ENCODE data around the gene NDUFB4. TPM values are rescaled to one million over a fixed set of nuclear protein-coding genes. Genes with fewer than 3 reads are reported as not detected.
A peak's percentile ranks its signal among the peaks of the same experiment; 100 is the strongest.

NDUFB4 gene
- total RNA-seq, 2 donors from 2014 or later = 23.5 to 62.3 TPM

DNA sequence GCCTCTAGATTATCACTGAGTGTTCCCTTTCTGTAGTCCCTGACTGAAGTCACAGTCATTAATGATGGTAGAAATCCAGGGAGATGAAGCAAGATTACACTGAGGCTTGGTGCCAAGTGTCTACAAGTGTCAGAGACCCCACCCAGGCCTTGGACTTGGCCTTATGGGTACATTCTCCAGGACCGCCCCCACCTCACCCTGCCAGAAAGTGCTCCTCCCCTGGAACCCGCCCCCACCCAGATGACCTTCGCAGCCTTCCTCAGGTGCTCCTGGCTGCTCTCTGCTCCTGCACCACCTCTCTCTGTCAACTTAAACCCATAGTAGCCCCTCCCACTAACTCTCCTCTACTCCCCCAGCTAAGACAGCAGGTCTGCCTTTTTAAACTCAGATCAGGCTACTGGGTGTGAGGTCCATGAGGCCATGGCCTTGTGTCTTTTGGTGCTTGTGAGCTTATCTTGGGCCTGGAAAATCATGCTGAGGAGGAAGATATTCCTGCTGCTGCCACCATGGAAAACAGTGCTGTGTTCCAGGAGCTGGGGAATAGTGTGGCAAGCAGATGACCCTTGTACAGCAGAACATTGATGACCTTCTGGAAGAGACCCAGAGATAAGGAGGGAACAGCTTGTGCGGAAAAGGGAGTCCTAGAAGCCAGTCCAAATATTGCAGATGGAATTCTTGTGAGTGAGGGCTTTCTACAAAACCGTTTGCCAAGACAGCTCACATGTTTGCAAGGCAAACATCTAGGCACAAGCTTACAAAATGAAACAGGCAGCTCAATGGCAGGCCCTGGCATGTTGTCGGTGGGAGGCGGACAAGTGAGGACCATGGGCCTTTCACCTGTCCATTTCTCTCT is 40.3 kb upstream of the NDUFB4 start:
- no peaks in the 10 kb centered on the region for H3K9me3 ChIP-seq
- DNase-seq (ENCODE audit: low spot score) = no peak
- no peaks in the 10 kb centered on the region for H3K27me3 ChIP-seq (replicated peaks; ENCODE audit: insufficient read depth)
- H3K27ac ChIP-seq = peak overlapping the region; percentile 52 to 63
- no peak overlapping the region for H3K4me3 ChIP-seq
- no peaks in the 10 kb centered on the region for H3K36me3 ChIP-seq
- peaks cover 22 to 64% of the 10 kb centered on the region in 2 donors for H3K4me1 ChIP-seq (ENCODE audit: control insufficient read depth in 1 of 2, low read depth in 2 of 2)
- ATAC-seq (ENCODE audit: insufficient number of reproducible peaks, low FRiP score, low read depth) = no peak
- TF ChIP-seq, protein P1, sequence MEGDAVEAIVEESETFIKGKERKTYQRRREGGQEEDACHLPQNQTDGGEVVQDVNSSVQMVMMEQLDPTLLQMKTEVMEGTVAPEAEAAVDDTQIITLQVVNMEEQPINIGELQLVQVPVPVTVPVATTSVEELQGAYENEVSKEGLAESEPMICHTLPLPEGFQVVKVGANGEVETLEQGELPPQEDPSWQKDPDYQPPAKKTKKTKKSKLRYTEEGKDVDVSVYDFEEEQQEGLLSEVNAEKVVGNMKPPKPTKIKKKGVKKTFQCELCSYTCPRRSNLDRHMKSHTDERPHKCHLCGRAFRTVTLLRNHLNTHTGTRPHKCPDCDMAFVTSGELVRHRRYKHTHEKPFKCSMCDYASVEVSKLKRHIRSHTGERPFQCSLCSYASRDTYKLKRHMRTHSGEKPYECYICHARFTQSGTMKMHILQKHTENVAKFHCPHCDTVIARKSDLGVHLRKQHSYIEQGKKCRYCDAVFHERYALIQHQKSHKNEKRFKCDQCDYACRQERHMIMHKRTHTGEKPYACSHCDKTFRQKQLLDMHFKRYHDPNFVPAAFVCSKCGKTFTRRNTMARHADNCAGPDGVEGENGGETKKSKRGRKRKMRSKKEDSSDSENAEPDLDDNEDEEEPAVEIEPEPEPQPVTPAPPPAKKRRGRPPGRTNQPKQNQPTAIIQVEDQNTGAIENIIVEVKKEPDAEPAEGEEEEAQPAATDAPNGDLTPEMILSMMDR (IDR thresholded peaks at IDR 0.05) = no peak

DNA sequence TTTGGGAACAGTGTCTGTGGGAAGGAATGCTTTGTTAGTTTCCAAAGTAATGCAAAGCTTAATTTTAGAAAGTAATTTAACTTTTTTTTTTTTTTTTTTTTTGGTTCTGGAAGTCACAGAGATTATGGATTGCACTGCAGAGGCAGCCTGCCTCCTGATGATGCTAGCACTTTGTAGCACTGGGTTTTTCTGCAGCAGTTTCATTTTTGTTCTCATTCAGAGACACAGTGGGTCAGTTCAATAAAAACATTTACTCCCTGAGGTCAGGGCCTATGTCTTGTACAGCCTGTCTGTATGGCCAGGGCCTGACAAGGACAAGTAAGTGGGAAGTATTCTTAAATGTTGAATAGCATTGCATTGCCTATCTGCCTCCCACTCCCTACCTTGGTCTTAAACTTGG is 39.0 kb upstream of the NDUFB4 start:
- DNase-seq (ENCODE audit: low spot score) = no peak
- Histone ChIP-seq H3K9me3 (no peaks in the 10 kb centered on the region), H3K4me3 (no peak overlapping the region), H3K27ac (peak overlapping the region; percentile 52 to 63), H3K36me3 (no peaks in the 10 kb centered on the region), H3K4me1 (ENCODE audit: control insufficient read depth in 1 of 2, low read depth in 2 of 2) (peaks cover 22 to 64% of the 10 kb centered on the region in 2 donors), H3K27me3 (replicated peaks; ENCODE audit: insufficient read depth) (no peaks in the 10 kb centered on the region)
- ATAC-seq (ENCODE audit: insufficient number of reproducible peaks, low FRiP score, low read depth) = no peak
- TF ChIP-seq, protein P1 (IDR thresholded peaks at IDR 0.05) = no peak

DNA sequence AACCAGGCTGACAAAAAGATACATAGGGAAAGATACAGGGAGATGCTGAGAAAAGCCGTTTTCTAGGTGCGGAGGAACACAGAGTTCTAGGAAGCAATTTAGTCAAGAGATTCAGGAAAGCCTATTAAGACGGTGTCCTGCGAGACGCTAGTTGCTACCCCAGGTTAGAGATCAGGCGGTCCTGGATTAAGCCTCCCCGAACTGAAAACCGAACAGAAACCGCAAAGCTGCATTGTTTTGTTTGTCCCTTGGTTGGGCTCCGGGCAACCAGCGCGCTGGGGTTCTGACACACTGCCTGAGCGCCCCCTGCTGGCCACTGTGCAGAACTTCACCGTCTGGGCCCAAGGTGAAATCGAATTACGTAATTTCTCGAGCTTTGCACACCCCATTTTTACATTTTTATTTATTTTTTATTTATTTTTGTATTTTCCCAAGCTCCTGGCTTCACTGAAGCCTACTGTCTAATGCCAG is 37.3 kb upstream of the NDUFB4 start:
- no peaks in the 10 kb centered on the region for H3K27me3 ChIP-seq (replicated peaks; ENCODE audit: insufficient read depth)
- ATAC-seq (ENCODE audit: insufficient number of reproducible peaks, low FRiP score, low read depth) (peak; percentile 68), DNase-seq (ENCODE audit: low spot score) (peak; percentile 81)
- H3K4me1 ChIP-seq (ENCODE audit: control insufficient read depth in 1 of 2, low read depth in 2 of 2) = peaks cover 22 to 64% of the 10 kb centered on the region in 2 donors
- H3K36me3 ChIP-seq = no peaks in the 10 kb centered on the region
- peak overlapping the region; percentile 85 to 89 for H3K27ac ChIP-seq
- H3K9me3 ChIP-seq = no peaks in the 10 kb centered on the region
- peak overlapping the region; percentile 67 for H3K4me3 ChIP-seq
- TF ChIP-seq, protein P1 (IDR thresholded peaks at IDR 0.05) = peak; percentile 100

DNA sequence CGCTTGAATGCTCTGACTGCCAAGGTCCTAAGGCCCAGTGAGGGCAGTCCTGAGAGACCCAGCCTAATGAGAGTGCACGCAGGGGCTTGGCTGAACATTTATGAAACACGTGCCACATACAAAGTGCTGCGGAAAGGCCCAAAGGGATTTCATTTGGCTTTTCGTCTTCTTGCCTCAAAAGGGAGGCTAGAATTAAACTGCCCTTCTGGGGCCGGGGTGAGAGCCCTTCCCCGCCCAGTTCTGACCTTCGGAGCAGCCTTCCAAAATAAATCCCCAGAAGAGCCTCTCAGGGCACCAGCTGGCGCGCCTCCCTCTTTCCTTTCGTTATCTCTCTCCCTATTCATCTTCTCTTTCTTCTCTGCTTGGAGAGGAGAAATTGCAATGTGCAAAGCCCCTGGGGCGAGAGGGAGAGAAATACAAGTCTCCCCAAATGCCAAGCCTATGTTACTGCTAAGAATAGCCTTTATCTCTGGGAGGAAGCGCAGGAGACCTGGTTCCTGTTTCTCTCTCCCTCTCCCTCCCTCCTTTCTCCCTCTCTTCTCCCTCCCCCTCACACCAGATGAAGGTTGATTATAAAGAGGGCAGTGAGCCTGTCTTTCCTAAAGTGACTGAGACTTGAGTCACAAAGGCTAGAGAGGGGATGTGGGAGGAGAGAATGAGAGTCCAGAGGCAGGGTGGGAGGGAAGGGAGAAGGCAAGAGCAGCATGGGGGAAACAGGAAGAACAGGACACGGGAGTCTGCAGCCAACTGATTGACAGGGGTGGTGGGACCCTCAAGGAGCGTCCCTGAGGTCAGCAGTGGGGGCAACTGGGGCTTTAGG is 36.7 kb upstream of the NDUFB4 start:
- TF ChIP-seq, protein P1 (IDR thresholded peaks at IDR 0.05) = peak; percentile 6
- DNase-seq (ENCODE audit: low spot score) (no peak), ATAC-seq (ENCODE audit: insufficient number of reproducible peaks, low FRiP score, low read depth) (no peak)
- Histone ChIP-seq H3K27ac (peak overlapping the region; percentile 85 to 89), H3K36me3 (no peaks in the 10 kb centered on the region), H3K4me1 (ENCODE audit: control insufficient read depth in 1 of 2, low read depth in 2 of 2) (peaks cover 22 to 62% of the 10 kb centered on the region in 2 donors), H3K4me3 (peak overlapping the region; percentile 67), H3K27me3 (replicated peaks; ENCODE audit: insufficient read depth) (no peaks in the 10 kb centered on the region), H3K9me3 (no peaks in the 10 kb centered on the region)
